GM19351 (cell line): ENCODE measurements around the gene GRIK2.

Experiments used
- ATAC-seq: cut with Tn5 transposase; IDR thresholded peaks from one replicate; pipeline ENCODE4 v1.9.1; 2021; ENCODE audit warnings: mild to moderate bottlenecking, moderate library complexity; ENCODE audit not compliant: unreplicated experiment

Gene GRIK2

GRCh38 chr6:101400326-101401135 lies 7.0 kb downstream of the GRIK2 start:
- no peak for ATAC-seq

- ATAC-seq = no peak
Observed at GRCh38 chr6:101401171-101401570, 7.7 kb downstream of the GRIK2 start.

GRCh38 chr6:101401792-101402621 lies 8.5 kb downstream of the GRIK2 start:
- no peak for ATAC-seq

DNA sequence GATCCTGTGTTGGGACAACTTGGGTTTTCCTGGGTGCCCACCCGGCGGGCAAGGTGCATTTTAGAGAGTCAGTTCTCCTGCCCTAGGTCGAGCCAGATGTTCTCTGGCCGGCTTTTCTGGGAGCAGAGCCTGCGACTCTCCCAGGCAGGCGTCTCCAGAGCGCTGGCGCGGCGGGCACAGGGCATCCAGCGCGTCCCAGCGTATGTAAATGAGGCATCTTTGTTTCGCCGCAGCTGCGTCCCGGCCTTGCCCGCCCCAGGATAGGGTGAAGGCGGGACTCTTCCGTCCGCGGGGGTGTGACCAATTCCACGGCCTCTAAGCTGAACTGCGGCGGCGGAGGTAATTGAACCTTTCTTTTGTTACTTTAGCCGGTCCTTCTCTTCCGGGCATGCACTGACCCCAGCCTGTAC lies 9.1 kb downstream of the GRIK2 start:
- ATAC-seq = no peak

DNA sequence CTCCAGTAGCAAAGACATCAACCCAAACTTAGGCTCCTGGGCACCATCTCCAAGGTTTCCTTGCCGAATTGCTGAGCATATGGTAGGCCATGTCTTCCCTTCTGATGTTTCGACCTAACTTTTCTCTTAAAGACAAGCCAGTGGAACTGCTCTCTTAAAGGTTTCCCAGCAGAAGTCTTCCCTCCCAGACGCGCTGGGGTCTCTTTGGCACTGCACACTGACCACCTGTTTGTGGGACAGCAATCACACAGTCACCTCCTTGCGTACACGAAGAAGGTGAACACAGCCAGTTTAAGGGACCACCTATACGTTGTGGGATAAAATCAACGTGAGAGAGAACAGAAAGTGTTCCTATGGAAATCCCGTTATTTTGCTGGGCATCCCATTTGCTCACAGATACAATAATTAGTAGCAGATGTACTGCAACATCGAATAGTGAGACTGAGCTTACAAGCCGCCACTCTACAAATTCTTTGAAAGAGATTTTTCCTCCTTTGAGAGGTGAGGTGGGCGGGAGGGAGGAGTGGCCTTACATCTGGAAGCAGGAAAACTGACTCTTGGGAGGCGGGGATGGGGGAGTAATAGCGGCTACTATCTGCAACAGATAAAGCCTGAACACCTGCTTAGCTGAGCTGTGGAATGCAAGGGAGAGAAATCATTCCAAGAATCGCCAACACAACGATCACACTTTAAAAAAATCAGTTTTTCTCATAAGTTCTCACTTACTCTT lies 9.9 kb downstream of the GRIK2 start:
- no peak for ATAC-seq

GRCh38 chr6:101404775-101405174 lies 11.3 kb downstream of the GRIK2 start:
- ATAC-seq = no peak

DNA sequence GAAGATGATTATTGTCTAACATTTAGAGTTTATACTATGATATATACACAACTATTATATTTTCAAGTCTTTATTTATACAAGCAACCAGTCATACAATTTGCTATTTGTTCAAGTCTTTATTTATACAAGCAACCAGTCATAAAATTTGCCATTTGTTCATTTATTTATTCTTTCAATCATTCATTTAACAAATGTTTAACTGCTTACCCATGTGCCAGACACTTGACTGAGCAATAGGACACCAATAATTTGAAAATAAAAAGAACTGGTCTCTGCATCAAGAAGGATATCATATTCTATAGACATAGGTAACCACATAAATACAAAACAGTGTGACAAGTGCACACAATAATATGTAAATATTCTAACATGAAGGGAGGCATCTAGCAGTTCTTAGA lies 20.3 kb downstream of the GRIK2 start:
- ATAC-seq = no peak

GRCh38 chr6:101417900-101418299 lies 24.4 kb downstream of the GRIK2 start:
- ATAC-seq = no peak

DNA sequence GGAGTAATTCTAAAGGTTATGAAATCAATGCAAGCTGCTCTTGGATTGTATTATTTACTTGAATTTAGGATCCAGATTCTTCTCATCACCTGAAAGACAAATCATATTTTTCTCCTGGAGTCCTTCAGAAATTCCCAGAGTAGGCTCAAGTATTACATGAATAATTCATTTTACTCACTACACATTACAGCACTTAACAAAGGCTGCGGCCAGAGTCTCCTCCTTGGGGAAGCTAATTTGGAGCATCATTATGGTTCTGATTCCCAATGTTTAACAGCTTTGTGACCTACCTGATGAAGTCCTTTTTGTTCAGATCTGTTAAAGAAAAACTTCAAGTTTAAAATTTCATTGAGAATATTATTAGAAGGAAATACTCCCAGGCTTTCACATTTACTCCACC lies 28.7 kb downstream of the GRIK2 start:
- no peak for ATAC-seq

GRCh38 chr6:101422811-101423210 lies 29.3 kb downstream of the GRIK2 start:
- ATAC-seq = no peak

GRCh38 chr6:101429270-101429669 lies 35.8 kb downstream of the GRIK2 start:
- no peak for ATAC-seq

- no peak for ATAC-seq
Observed at GRCh38 chr6:101429845-101430244, 36.3 kb downstream of the GRIK2 start.

GRCh38 chr6:101433141-101433540 lies 39.6 kb downstream of the GRIK2 start:
- no peak for ATAC-seq

DNA sequence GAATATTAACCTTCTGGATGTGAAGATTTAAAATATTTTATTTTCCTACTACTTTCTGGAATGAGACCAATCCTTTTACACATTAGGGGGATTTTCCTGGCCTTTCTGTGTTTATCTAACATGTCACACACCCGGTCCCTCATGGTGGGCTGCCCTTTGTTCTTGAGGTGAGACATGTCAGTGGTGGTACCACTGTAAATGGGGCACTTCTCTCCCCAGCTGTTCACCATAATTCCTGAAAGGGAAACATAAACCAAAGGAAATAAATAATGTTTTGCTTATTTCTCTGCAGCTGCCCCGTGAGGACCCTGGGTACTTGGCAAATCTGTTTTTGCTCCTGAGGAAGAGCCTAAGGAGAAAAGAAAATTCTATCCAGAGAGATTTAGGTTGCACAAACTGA lies 41.1 kb downstream of the GRIK2 start:
- ATAC-seq = no peak

DNA sequence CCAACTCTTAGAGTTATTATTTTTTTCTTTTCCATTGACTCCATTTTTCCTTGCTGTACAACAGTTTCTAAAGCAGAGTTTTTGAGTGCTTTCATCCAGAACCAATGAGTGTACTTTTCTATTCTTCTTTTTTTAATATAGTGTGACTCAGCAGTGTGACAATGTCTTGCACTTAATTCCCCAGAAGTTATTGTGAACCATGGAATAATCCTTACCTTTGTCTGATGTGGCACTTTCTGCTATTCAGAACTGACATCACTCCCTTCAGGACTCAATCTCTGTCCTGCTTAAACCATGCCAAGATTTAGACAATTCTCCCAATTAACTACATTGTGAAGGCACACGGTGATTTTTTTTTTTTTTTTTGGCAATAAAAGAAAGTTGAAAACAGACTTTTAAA lies 41.5 kb downstream of the GRIK2 start:
- no peak for ATAC-seq

GRCh38 chr6:101439790-101440189 lies 46.3 kb downstream of the GRIK2 start:
- ATAC-seq = no peak

DNA sequence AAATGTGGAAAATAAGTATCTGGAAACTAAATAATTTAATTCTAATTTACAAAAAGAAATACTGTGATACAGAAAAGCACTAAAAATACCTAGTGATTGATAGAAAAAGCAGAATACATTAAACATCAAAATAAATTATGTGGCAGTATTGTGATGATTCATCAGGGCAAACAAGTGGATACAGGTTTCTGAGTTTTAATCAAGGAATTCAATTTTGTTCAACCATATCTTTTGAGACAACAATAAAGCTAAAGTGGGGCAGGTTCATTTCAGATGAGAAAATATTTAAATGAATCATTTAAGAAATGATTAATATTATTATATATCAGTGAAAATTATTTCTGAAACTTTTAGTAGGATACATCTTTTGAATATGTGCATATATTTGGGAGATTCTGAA lies 49.8 kb downstream of the GRIK2 start:
- ATAC-seq = no peak

DNA sequence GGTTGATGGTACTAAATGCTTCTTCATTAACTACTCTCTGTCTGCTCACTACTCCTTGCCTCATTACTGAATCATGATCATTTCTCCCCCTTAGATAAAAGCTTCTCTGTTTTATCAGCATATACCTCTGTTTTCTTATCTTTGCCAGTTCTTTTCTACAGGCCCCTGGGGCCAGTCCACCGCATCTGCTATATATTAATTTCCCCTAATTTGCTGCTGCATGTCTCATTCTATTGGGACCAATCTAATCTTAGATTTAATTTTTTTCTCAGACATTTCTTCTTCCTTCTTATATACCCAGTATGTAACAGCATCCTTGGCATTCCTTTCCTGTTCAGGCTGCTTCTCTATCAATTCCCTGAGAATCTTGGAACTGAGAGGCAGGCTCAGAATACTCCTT lies 51.2 kb downstream of the GRIK2 start:
- no peak for ATAC-seq

DNA sequence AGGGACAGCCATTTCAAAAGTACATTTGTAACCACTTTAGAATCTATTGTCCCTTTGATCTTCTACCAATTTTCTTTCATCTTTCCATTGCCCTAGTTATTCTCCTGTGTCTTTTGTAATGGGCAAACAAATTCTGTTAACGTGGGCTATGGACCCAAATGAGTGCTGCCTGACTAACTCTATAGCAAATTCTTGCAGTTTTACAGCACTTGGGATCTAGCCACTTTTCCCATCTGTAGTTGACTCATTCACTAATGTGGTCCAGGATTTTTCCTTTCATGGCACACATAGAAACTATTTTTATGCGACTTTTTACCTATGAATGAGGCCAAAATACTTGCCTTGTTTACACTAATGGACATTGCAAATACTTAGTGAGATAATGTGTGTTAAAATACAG lies 52.0 kb downstream of the GRIK2 start:
- no peak for ATAC-seq

DNA sequence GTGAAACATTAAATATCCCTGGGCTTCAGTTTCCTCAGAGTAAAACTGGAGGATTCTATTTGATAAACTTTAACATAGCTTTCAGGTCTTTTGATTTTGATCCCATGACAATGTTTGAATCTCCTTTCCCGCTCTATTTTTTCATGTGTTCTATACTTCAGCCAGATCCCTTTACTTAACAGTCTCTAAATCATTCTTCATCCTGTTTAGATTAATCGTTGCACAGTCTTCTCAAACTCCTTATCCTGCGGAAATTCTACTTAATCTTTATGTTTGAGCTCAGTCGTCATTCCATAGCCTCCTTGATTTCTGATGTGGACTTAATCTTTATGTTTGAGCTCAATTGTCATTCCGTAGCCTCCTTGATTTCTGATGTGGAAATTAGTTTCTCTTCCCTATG lies 57.4 kb downstream of the GRIK2 start:
- no peak for ATAC-seq

GRCh38 chr6:101451981-101452380 lies 58.5 kb downstream of the GRIK2 start:
- no peak for ATAC-seq

DNA sequence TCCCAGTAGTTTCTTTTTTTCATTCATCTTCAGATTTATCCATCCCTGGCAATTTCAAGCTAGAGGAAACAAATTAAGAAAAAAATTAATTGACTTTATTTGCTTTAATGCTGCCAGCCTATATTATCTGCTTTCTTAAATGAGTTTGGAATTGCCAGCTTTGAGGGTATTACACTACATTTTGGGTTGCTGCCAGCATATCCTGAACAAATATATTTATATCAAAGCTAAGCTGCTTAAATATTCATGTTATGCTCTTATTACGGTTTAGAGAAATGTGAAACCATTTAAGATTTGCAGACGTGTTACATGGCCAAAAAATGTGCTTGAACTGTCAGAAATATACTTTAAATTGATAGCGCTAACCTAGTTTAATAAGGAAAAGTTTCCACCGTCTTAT lies 59.7 kb downstream of the GRIK2 start:
- no peak for ATAC-seq
